ENCODE measurements around the gene MINDY3. TPM values are rescaled to one million over a fixed set of nuclear protein-coding genes. Genes with fewer than 3 reads are reported as not detected.

The MINDY3 gene
- total RNA-seq, 4 donors from 2014 or later: 32.8 to 44.2 (median 38.2) TPM

DNA sequence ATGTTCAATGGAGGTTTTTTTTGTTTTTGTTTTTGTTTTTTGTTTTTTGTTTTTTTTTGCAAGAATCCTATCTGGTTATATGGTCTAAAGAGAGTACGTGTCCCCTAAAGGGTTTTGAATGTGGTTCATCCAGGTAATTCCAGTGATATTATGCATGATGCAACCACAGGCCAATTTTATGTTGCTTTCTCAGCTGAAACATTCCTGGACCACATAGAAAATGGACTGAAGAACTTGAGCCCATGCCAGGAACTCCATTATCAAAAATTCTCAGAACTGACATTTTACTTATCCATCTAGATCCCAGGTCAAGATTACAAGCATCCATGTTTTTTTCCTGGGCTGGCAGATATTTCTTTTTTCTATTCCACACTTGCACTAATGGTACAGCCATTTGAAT is 11.5 kb upstream of the MINDY3 start:
- Histone ChIP-seq H3K9me3 (no peaks in the 10 kb centered on the region), H3K4me3 (replicated peaks in 1 of 3) (no peak overlapping the region), H3K27me3 (peaks cover 5% of the 10 kb centered on the region), H3K36me3 (no peaks in the 10 kb centered on the region), H3K4me1 (no peaks in the 10 kb centered on the region), H3K27ac (no peak overlapping the region)
- no peak for DNase-seq
- intact Hi-C loops (cut with DNase I): no loop called here
- WGBS, 2 donors: 88 to 89% methylated on average over 1 of the region's 1 CpG
- TF ChIP-seq, protein P1, sequence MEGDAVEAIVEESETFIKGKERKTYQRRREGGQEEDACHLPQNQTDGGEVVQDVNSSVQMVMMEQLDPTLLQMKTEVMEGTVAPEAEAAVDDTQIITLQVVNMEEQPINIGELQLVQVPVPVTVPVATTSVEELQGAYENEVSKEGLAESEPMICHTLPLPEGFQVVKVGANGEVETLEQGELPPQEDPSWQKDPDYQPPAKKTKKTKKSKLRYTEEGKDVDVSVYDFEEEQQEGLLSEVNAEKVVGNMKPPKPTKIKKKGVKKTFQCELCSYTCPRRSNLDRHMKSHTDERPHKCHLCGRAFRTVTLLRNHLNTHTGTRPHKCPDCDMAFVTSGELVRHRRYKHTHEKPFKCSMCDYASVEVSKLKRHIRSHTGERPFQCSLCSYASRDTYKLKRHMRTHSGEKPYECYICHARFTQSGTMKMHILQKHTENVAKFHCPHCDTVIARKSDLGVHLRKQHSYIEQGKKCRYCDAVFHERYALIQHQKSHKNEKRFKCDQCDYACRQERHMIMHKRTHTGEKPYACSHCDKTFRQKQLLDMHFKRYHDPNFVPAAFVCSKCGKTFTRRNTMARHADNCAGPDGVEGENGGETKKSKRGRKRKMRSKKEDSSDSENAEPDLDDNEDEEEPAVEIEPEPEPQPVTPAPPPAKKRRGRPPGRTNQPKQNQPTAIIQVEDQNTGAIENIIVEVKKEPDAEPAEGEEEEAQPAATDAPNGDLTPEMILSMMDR (IDR thresholded peaks at IDR 0.05): no peak
- TF ChIP-seq POLR2A (IDR thresholded peaks at IDR 0.05): no peak

GRCh38 chr10:15869935-15870334 is 9.6 kb upstream of the MINDY3 start:
- Histone ChIP-seq H3K4me3 (replicated peaks in 1 of 3) (no peak overlapping the region), H3K9me3 (no peaks in the 10 kb centered on the region), H3K27me3 (peaks cover 5% of the 10 kb centered on the region), H3K36me3 (no peaks in the 10 kb centered on the region), H3K4me1 (no peaks in the 10 kb centered on the region), H3K27ac (no peak overlapping the region)
- DNase-seq: no peak
- TF ChIP-seq POLR2A (IDR thresholded peaks at IDR 0.05): no peak
- TF ChIP-seq, protein P1 (IDR thresholded peaks at IDR 0.05): no peak
- intact Hi-C loops (cut with DNase I): no loop called here

- TF ChIP-seq, protein P1 (IDR thresholded peaks at IDR 0.05): no peak
- no peak for TF ChIP-seq POLR2A (IDR thresholded peaks at IDR 0.05)
- no peaks in the 10 kb centered on the region for H3K36me3 ChIP-seq
- H3K27me3 ChIP-seq: peaks cover 5% of the 10 kb centered on the region
- no peak overlapping the region for H3K4me3 ChIP-seq (replicated peaks in 1 of 3)
- no peaks in the 10 kb centered on the region for H3K4me1 ChIP-seq
- H3K9me3 ChIP-seq: no peaks in the 10 kb centered on the region
- no peak overlapping the region for H3K27ac ChIP-seq
- DNase-seq: no peak
- WGBS, 2 donors: 58 to 60% methylated on average over 5 of the region's 5 CpGs
- intact Hi-C loops (cut with DNase I): no loop called here
These were observed 7.7 kb upstream of the MINDY3 start for GRCh38 chr10:15868006-15868405.

GRCh38 chr10:15865304-15865703 is 5.0 kb upstream of the MINDY3 start:
- Histone ChIP-seq H3K27ac (no peak overlapping the region), H3K4me3 (replicated peaks in 1 of 3) (no peak overlapping the region), H3K9me3 (no peaks in the 10 kb centered on the region), H3K36me3 (no peaks in the 10 kb centered on the region), H3K27me3 (no peaks in the 10 kb centered on the region), H3K4me1 (peaks cover 3 to 5% of the 10 kb centered on the region in 2 donors)
- TF ChIP-seq, protein P1 (IDR thresholded peaks at IDR 0.05): no peak
- TF ChIP-seq POLR2A (IDR thresholded peaks at IDR 0.05): no peak
- no peak for DNase-seq
- intact Hi-C loops (cut with DNase I): no loop called here
- 85 to 94% methylated on average over 7 of the region's 7 CpGs for WGBS, 2 donors

GRCh38 chr10:15864419-15864818 is 4.1 kb upstream of the MINDY3 start:
- no peaks in the 10 kb centered on the region for H3K27me3 ChIP-seq
- WGBS, 2 donors: 83 to 89% methylated on average over 2 of the region's 2 CpGs
- TF ChIP-seq, protein P1 (IDR thresholded peaks at IDR 0.05): no peak
- no peak for TF ChIP-seq POLR2A (IDR thresholded peaks at IDR 0.05)
- H3K4me1 ChIP-seq: peaks cover 4 to 5% of the 10 kb centered on the region in 2 donors
- H3K9me3 ChIP-seq: no peaks in the 10 kb centered on the region
- intact Hi-C loops (cut with DNase I): no loop called here
- no peak overlapping the region for H3K27ac ChIP-seq
- no peak for DNase-seq
- no peaks in the 10 kb centered on the region for H3K36me3 ChIP-seq
- no peak overlapping the region for H3K4me3 ChIP-seq (replicated peaks in 1 of 3)
